Measurements from ENCODE around the gene TIGD3.

- peak; percentile 67 to 70 for TF ChIP-seq CTCF (IDR thresholded peaks at IDR 0.05; ENCODE audit: extremely low read depth in 1 of 2, insufficient read depth in 1 of 2, low read depth in 1 of 2, low read length in 2 of 2)
- TF ChIP-seq EZH2 (IDR thresholded peaks at IDR 0.05; ENCODE audit: borderline replicate concordance, low read depth, low read length, severe bottlenecking), result no peak
- no peak for TF ChIP-seq MYC (IDR thresholded peaks at IDR 0.05; ENCODE audit: low read depth, low read length)
- TF ChIP-seq POLR2A (IDR thresholded peaks at IDR 0.05; ENCODE audit: low read depth, low read length), result no peak
These were observed 24.6 kb upstream of the TIGD3 start for GRCh38 chr11:65329944-65330403.

Data from endothelial cell of umbilical vein (primary cell).